AG09309 (cell line): Measurements from ENCODE around the gene FRMD3.

Experiments
- DNase-seq: peaks from one replicate; pipeline ENCODE4 v3.0.0-alpha.2; 2010; ENCODE audit warnings: low read depth
- H3K4me3 ChIP-seq: 2 replicates; pipeline ENCODE4 v1.5.1; 2011; ENCODE audit warnings: mild to moderate bottlenecking, low read depth, low read length, moderate library complexity; ENCODE audit not compliant: control insufficient read depth
- CTCF ChIP-seq: IDR thresholded peaks from 2 replicates; pipeline ENCODE4 v1.5.1; 2011; ENCODE audit warnings: mild to moderate bottlenecking, low read depth, low read length, inconsistent platforms; ENCODE audit not compliant: insufficient read depth, control insufficient read depth; ENCODE audit errors: missing control alignments

Gene FRMD3

GRCh38 chr9:83554278-83554677 is 16.1 kb upstream of the FRMD3 start:
- TF ChIP-seq CTCF = no peak
- no peak for DNase-seq
- no peak overlapping the region for H3K4me3 ChIP-seq

- no peak overlapping the region for H3K4me3 ChIP-seq
- DNase-seq = peak; percentile 72
- peak; percentile 77 for TF ChIP-seq CTCF
Measured at GRCh38 chr9:83544002-83544698, 5.9 kb upstream of the FRMD3 start.

- no peak for DNase-seq
- TF ChIP-seq CTCF = no peak
- peak overlapping the region; percentile 48 for H3K4me3 ChIP-seq
Measured at GRCh38 chr9:83538890-83539238, 663 bp upstream of the FRMD3 start.

- DNase-seq = no peak
- TF ChIP-seq CTCF = no peak
- peak overlapping the region; percentile 48 for H3K4me3 ChIP-seq
Measured at GRCh38 chr9:83537331-83538171, 650 bp downstream of the FRMD3 start.

- no peak overlapping the region for H3K4me3 ChIP-seq
- no peak for TF ChIP-seq CTCF
- DNase-seq = no peak
Measured at GRCh38 chr9:83536332-83536731, 1.9 kb downstream of the FRMD3 start.

GRCh38 chr9:83535736-83536135 is 2.5 kb downstream of the FRMD3 start:
- H3K4me3 ChIP-seq = no peak overlapping the region
- TF ChIP-seq CTCF = no peak
- no peak for DNase-seq
